Mucosa of descending colon (tissue), 3 donors: ENCODE measurements around the gene HMCN2. TPM values are rescaled to one million over a fixed set of nuclear protein-coding genes. Genes with fewer than 3 reads are reported as not detected.

Experiments used
- ATAC-seq: fragments of 200-7000 bp; cut with Tn5 transposase; one replicate; pipeline ENCODE4 v1.9.1; 2020; ENCODE audit warnings: mild to moderate bottlenecking, moderate library complexity
- DNase-seq, 3 donors: peaks; one replicate each; pipeline ENCODE4 v3.0.0-alpha.2; 2020
- H3K36me3 ChIP-seq: fragments of 200-600 bp; one replicate; pipeline ENCODE4 v1.8.0; 2021; ENCODE audit warnings: low read depth, mild to moderate bottlenecking
- H3K4me1 ChIP-seq: fragments of 200-600 bp; one replicate; pipeline ENCODE4 v1.8.0; 2021; ENCODE audit warnings: low read depth, mild to moderate bottlenecking
- H3K4me3 ChIP-seq: fragments of 200-600 bp; one replicate; pipeline ENCODE4 v1.8.0; 2021; ENCODE audit warnings: mild to moderate bottlenecking
- H3K9me3 ChIP-seq: fragments of 200-600 bp; one replicate; pipeline ENCODE4 v1.8.0; 2021; ENCODE audit warnings: mild to moderate bottlenecking
- intact Hi-C, 2 donors: fragments of 100-400 bp; cut with DNase I in 1 of 2; cut with micrococcal nuclease in 1 of 2; formaldehyde crosslinking; loops; one replicate each; pipeline versions ENCODE4 v1.11.0 to v1.11.1; 2022; cut with DNase I, micrococcal nuclease
- total RNA-seq, 3 donors: library from RNA; stranded (reverse); fragmentation: NEBNext Ultra II Directional in 2 of 3; extraction: Animal tissue kit (Norgen Biotek cat#: 25700) in 2 of 3; gene quantifications; one replicate each; pipeline versions ENCODE4 v1.2.1 to v1.2.4, GENCODE V29; 2021 to 2023
- TF ChIP-seq, protein P1 (sequence below): fragments of 200-600 bp; IDR thresholded peaks from one replicate; pipeline ENCODE4 v1.8.0; 2022; ENCODE audit warnings: antibody characterized with exemption, mild to moderate bottlenecking
- donor health status: DM: no; HTN: no; CAD: no; lungs with moderate emphysema.
- donor health status: DM: no; HTN: no; CAD: no.
- donor health status: DM: no; HTN: yes; CAD: no.

HMCN2 gene
- total RNA-seq, 3 donors from 2014 or later, result 28.1 to 40.5 (median 33.2) TPM

- H3K4me3 ChIP-seq, result no peak overlapping the region
- ATAC-seq (no peak), DNase-seq (peak in 1 of 3 donors; percentile 28)
- H3K4me1 ChIP-seq, result peaks cover 7% of the 10 kb centered on the region
- intact Hi-C loops, result no loop called here
- H3K9me3 ChIP-seq, result no peaks in the 10 kb centered on the region
- TF ChIP-seq, protein P1, sequence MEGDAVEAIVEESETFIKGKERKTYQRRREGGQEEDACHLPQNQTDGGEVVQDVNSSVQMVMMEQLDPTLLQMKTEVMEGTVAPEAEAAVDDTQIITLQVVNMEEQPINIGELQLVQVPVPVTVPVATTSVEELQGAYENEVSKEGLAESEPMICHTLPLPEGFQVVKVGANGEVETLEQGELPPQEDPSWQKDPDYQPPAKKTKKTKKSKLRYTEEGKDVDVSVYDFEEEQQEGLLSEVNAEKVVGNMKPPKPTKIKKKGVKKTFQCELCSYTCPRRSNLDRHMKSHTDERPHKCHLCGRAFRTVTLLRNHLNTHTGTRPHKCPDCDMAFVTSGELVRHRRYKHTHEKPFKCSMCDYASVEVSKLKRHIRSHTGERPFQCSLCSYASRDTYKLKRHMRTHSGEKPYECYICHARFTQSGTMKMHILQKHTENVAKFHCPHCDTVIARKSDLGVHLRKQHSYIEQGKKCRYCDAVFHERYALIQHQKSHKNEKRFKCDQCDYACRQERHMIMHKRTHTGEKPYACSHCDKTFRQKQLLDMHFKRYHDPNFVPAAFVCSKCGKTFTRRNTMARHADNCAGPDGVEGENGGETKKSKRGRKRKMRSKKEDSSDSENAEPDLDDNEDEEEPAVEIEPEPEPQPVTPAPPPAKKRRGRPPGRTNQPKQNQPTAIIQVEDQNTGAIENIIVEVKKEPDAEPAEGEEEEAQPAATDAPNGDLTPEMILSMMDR, result no peak
- no peaks in the 10 kb centered on the region for H3K36me3 ChIP-seq
Observed at GRCh38 chr9:130311408-130312140, 46.0 kb downstream of the HMCN2 start.

- DNase-seq, result peak; percentile 43 to 61 (median 48)
- no peaks in the 10 kb centered on the region for H3K36me3 ChIP-seq
- peaks cover 7% of the 10 kb centered on the region for H3K4me1 ChIP-seq
- ATAC-seq, result peak; percentile 81
- intact Hi-C loops, result no loop called here
- H3K4me3 ChIP-seq, result no peak overlapping the region
- TF ChIP-seq, protein P1, result no peak
- H3K9me3 ChIP-seq, result no peaks in the 10 kb centered on the region
Observed at GRCh38 chr9:130313103-130313858, 47.7 kb downstream of the HMCN2 start.

GRCh38 chr9:130315446-130316226 is 50.1 kb downstream of the HMCN2 start:
- Histone ChIP-seq H3K9me3 (no peaks in the 10 kb centered on the region), H3K4me3 (no peak overlapping the region), H3K36me3 (no peaks in the 10 kb centered on the region), H3K4me1 (peaks cover 9% of the 10 kb centered on the region)
- TF ChIP-seq, protein P1, result no peak
- peak in 1 of 3 donors; percentile 16 for DNase-seq
- no peak for ATAC-seq
- intact Hi-C loops, result no loop called here

DNA sequence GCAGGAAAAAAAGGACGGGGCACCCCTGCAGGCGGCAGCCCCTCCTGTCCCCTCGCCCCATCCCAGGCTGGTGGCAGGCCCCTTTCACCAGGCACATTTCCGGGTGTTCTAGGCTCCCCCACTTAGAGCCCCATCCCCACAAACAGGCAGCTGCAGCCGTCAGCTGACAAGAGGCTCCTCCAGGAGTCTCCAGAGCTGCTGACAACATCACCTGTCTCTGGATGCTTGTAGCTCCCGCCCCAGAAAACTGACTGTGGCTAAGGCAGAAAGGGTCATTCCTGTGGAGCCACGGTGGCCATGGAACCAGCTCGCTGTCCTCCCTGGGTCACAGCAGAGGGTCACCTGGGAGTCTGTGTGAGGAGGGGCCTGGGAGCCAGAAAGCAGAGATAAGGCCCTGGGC is 50.9 kb downstream of the HMCN2 start:
- Histone ChIP-seq H3K36me3 (no peaks in the 10 kb centered on the region), H3K9me3 (no peaks in the 10 kb centered on the region), H3K4me3 (no peak overlapping the region), H3K4me1 (peaks cover 10% of the 10 kb centered on the region)
- TF ChIP-seq, protein P1, result no peak
- ATAC-seq (no peak), DNase-seq (no peak)
- intact Hi-C loops, result no loop called here

DNA sequence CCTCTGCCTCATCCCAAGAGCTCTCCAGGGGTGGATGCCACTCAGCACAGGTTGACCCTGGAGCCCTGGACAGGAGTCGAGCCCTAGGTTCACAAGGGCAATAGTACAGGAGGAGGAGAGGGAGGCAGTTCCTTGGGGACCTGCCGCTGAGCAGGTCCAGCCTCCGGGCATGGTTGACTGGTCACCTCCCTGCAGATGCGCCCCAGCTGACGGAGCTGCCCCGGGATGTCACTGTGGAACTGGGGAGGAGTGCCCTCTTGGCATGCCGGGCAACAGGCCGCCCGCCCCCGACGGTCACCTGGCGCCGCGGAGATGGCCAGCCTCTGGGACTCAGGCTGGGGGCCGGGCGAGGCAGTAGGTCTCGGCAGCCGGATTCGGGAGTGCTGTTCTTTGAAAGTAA is 53.7 kb downstream of the HMCN2 start:
- intact Hi-C loops, result no loop called here
- TF ChIP-seq, protein P1, result no peak
- peaks cover 4% of the 10 kb centered on the region for H3K4me1 ChIP-seq
- ATAC-seq (no peak), DNase-seq (no peak)
- no peak overlapping the region for H3K4me3 ChIP-seq
- no peaks in the 10 kb centered on the region for H3K36me3 ChIP-seq
- H3K9me3 ChIP-seq, result no peaks in the 10 kb centered on the region
